ENCODE measurements around the gene FAT1.

DNA sequence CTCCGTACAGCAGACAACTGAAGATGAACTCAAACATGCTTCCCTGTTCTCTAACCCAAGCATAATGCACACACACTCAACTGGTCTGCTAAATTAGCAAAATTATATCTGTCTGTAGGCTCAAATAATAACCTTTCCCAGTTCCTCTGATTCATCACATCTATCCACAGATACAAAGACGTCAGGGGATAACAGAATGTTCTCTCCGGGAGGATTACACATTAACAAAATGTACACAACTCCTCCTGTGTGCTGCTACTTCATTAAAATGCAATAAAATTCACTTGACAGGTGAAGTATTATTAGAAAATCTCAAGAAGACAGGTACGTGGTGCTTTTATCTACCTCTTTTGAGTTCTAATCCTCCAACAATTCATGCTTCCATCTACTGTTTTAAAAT lies 57.4 kb downstream of the FAT1 start:
- no peak for TF ChIP-seq RAD21 (IDR thresholded peaks at IDR 0.05; ENCODE audit: low read depth)
- TF ChIP-seq CREB1 (IDR thresholded peaks at IDR 0.05; ENCODE audit: low read depth): no peak
- TF ChIP-seq NFIC (IDR thresholded peaks at IDR 0.05): no peak
- no peak for TF ChIP-seq CEBPB (IDR thresholded peaks at IDR 0.05)
- TF ChIP-seq TAF1 (IDR thresholded peaks at IDR 0.05; ENCODE audit: low read depth): no peak
- TF ChIP-seq TEAD4 (IDR thresholded peaks at IDR 0.05): no peak
- TF ChIP-seq EP300 (IDR thresholded peaks at IDR 0.05; ENCODE audit: borderline replicate concordance): no peak
- no peak for TF ChIP-seq EGR1 (IDR thresholded peaks at IDR 0.05)
- TF ChIP-seq, protein P1, sequence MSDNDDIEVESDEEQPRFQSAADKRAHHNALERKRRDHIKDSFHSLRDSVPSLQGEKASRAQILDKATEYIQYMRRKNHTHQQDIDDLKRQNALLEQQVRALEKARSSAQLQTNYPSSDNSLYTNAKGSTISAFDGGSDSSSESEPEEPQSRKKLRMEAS (IDR thresholded peaks at IDR 0.05): no peak
- TF ChIP-seq YY1 (IDR thresholded peaks at IDR 0.05; ENCODE audit: low read depth): no peak
- no peak for TF ChIP-seq TCF12 (IDR thresholded peaks at IDR 0.05; ENCODE audit: low read depth)
